HG02571 (cell line): ENCODE results near the gene CRYBB2.
"Not testable (repeated sequence)": the region's sequence is repeated elsewhere in the genome, so short reads cannot be mapped to it uniquely, and the experiment has no call there.

Experiments
- ATAC-seq: cut with Tn5 transposase; IDR thresholded peaks from one replicate; pipeline ENCODE4 v1.9.1; 2021; ENCODE audit warnings: mild to moderate bottlenecking, moderate library complexity; ENCODE audit not compliant: unreplicated experiment

The CRYBB2 gene

DNA sequence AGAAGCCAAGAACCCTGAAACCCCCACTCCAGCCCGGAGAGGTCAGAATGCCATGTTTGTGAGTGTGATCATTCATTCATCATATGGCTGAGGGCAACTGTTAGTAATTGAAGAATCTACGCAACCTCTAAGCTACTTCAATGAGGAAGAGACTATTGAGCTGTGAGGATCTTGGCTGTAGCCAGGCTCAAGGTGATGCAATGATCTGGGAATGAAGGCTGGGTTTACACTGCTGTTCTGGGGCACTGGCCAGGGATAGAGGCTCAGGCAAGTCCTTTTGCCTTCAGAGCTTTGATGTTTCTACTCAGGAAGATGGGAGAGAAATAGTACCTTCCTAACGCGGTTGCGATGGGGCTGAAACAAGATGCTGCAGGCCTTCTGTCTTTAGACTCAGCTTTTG is 12.9 kb downstream of the CRYBB2 start:
- no peak for ATAC-seq

DNA sequence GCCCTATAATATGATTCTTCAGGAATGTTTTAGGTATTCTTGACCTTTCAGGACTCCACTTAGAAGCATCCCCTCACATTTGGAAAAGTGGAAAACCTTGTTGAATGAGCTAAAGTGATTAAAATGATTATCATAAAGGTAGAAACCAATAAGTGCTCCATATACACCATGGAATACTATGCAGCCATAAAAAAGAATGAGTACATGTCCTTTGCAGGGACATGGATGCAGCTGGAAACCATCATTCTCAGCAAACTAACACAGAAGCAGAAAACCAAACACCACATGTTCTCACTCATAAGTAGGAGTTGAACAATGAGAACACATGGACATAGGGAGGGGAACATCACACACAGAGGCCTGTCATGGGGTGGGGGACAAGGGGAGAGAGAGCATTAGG is 14.3 kb downstream of the CRYBB2 start:
- not testable (repeated sequence) for ATAC-seq

DNA sequence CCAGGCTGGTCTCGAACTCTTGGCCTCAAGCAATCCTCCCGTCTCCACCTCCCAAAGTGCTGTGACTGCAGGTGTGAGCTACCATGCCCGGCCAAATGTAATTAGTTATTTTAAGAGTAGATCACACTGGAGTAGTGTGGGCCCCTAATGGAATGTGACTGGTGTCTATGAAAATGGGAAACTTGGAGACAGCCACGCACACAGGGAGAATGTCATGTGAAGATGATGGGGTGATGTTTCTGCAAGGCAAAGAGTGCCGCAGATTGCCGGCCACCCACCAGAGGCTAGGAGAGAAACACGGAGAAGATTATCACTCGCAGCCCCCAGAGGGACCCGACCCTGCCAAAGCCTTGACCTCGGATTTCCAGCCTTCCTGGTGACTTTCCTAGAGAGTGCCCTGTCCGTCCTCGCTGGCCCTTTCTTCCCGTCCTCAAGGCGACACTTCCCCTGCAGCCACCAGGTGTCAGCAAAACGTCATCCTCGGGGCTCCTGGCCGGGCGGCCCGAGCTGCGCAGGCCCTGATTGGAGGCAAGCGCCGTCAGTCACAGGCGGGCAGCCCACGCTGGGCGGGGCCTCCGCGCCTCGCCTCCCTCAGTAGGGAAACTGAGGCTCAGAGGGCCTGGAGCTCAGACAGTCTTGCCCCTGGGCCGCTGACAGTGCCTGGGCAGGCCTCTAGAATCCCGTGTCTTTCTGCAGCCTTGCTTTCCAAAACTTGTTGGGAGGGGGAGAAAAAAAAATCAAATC is 16.3 kb downstream of the CRYBB2 start:
- ATAC-seq = no peak

DNA sequence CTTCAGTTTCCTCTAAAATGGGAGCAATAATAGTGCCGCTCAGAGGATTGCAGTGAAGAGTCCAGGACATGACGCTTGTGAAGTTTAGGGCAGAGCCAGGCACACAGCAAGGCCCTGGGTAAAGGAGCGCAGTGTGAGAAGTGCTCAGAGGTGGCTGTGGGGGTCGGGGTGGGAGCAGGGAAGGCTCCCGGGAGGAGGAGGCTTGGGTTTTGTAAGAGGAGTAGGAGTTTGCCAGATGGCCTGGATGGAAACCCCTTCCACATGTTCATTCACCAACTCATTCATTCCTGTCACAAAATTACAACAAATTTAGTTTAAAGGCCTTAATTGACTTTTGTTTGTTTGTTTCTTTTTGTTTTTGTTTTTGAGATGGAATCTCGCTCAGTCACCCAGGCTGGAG is 17.0 kb downstream of the CRYBB2 start:
- ATAC-seq = no peak

DNA sequence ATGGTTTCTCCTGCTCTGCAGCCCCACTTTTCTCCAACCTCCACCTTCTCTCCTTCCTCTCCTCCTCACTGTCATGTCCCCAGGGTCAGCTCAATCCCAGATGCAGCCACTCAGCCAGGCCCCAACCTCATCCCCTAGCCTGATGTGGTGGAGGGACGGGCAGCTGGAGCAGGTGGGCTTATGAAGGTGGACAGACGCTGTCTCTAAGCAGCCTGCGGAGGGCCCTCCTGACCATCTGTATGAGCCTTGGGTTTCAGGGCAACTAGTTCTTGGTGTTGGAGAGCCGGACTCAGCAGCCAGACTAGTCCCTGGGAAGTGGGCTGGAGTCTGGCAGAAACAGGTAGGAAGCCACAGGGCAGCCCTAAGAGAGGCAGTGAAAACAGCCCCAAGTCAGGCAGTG is 18.1 kb downstream of the CRYBB2 start:
- no peak for ATAC-seq

DNA sequence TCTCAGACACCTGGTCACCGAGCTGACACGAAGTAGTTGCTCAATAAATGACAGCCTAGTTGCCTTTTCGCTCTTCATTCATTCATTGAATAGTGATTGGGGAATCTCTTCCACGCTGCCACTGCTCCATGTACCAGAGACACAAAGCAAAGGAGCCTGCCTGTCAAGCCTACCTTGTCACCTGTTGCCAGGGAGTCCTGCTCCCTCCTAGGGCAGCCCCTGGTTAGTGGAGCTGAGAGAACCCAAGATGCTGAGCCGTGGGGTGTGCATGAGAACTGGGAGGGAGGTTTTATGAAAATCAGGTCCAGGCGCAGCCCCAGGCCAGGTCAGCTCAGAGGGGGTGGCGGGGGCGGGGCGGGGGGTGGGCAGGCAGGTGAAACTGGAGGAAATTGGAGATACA is 18.6 kb downstream of the CRYBB2 start:
- ATAC-seq = not testable (repeated sequence)

DNA sequence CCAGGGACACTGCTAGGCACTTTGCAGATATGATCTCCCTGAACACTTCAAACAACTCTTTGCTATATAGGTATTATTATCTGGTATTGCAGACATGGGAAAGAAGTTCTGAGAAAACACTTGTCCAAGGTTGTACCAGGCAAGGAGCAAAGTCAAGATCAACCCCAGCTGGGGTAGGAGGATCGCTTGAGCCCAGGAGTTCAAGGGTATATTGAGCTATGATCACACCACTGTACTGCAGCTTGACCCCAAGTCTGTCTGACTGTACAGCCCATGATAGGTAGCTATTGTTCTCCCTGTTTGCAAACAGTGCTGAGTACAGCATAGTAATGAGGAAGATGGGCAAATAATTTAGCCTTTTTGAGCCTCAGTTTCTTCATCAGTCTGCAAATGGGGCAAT is 35.7 kb downstream of the CRYBB2 start:
- ATAC-seq = not testable (repeated sequence)

DNA sequence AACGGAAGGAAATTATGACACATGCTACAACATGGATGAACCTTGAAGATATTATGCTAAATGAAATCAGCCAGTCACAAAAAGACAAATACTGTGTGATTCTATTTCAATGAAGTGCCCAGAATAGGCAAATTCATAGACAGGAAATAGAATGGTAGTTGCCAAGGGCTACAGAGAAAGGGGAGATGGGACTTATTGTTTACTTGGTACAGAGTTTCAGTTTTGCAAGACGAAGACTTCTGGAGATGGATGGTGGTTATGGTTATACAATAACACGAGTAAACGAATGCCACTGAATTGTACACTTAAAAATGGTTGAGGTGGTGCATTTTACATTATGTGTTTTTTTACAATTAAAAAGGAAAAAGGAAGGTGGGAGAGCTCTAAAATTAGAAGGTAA is 48.1 kb downstream of the CRYBB2 start:
- not testable (repeated sequence) for ATAC-seq

DNA sequence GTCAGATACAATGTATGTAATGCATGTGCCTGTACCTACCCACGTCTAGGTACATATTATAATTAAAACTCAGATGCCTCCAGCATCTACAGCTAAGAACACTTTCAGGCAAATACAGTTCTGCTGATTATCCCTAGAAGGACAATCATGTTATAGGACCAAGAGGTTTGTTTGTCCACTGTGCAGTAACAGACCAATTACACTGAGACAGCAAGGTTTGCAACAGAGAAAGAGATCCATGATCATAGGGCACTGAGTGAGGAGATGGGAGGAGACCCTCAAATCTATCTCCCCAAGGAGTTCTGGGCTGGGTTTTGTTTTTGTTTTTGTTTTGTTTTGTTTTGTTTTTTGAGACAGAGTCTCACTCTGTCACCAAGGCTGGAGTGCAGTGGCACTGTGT is 49.5 kb downstream of the CRYBB2 start:
- not testable (repeated sequence) for ATAC-seq

DNA sequence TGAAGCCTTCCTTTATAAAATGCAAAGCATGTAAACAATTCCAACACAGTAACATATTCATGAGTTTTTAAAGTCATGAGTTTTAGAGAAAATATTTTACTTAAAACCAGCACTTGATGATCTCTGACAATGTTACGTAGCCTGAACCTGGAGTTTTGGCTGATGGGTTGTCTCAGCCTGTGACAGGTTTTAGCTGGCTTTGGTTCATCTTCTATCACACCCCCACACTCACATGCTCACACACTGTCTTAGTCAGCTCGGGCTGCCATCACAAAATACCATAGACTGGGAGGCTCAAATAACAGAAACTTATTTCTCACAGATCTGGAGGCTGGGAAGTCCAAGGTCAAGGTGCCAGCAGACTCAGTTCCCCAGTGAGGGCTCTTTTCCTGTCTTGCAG is 50.6 kb downstream of the CRYBB2 start:
- ATAC-seq = not testable (repeated sequence)

DNA sequence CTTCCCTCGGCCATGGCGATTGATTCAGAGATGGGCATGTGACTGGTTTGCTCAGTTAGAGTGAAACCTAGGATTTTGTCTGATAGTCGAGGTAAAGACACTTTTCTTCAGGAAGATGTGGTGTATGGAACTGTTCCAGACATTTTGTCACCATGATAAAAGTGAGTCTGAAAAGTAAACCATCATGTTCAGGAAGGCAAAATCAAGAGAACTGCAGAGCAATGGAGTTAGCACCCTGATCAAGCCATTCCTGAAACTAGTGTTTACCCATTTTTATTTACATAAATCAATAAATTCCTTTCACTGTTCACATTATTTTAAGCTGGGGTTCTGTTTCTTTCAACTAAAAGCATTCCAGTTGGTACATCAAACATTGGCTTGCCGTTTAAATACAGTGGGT is 53.8 kb downstream of the CRYBB2 start:
- not testable (repeated sequence) for ATAC-seq

DNA sequence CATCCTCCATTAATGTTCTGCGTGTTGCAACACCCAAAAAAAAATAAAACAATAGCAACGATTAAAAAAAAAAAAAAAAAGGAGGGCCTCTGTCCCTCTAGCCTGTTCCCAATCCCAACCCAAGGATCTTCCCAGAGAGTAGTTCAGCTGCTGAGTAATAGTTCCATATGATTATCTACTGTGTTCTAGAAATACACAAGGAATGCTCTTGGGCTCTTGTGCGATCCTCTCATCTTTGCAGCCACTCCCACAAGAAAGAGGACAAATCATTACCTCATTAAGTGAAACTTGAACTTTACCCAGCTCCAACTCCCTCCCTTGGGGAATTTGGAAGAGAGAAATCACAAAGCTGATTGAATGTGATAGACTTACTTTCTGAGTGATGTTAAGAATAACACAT is 54.5 kb downstream of the CRYBB2 start:
- not testable (repeated sequence) for ATAC-seq

DNA sequence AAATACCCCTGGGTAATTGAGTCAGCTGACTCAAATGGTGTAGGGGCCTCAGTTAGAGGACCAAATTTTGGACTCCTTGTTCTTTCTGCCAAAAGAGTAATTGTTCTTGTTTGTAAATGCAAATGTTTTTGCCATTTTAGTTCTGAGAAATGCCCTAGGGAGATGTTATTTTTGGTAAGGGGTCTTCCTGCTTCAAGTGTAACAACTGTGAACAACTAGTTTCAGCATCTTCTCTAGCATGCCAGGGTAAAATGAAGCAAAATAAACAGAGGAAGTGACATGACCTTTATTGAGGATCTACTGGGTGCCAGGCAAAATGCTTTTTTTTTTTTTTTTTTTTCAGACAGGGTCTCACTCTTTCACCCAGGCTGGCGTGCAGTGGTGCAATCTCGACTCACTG is 60.7 kb downstream of the CRYBB2 start:
- ATAC-seq = not testable (repeated sequence)
